Measurements from ENCODE around the gene ELOVL2. TPM values are rescaled to one million over a fixed set of nuclear protein-coding genes. Genes with fewer than 3 reads are reported as not detected.
A peak's percentile ranks its signal among the peaks of the same experiment; 100 is the strongest.

Gene ELOVL2
- total RNA-seq, 1 donor from 2014 or later, result 57.0 TPM

GRCh38 chr6:10956776-10957175, 87.3 kb downstream of the ELOVL2 start:
- H3K4me1 Mint-ChIP-seq (ENCODE audit: unreplicated experiment), result peaks cover 32% of the 10 kb centered on the region
- no peaks in the 10 kb centered on the region for H3K9me3 Mint-ChIP-seq (ENCODE audit: unreplicated experiment)
- peaks cover 9% of the 10 kb centered on the region for H3K36me3 Mint-ChIP-seq (ENCODE audit: unreplicated experiment)
- TF ChIP-seq, protein P1, sequence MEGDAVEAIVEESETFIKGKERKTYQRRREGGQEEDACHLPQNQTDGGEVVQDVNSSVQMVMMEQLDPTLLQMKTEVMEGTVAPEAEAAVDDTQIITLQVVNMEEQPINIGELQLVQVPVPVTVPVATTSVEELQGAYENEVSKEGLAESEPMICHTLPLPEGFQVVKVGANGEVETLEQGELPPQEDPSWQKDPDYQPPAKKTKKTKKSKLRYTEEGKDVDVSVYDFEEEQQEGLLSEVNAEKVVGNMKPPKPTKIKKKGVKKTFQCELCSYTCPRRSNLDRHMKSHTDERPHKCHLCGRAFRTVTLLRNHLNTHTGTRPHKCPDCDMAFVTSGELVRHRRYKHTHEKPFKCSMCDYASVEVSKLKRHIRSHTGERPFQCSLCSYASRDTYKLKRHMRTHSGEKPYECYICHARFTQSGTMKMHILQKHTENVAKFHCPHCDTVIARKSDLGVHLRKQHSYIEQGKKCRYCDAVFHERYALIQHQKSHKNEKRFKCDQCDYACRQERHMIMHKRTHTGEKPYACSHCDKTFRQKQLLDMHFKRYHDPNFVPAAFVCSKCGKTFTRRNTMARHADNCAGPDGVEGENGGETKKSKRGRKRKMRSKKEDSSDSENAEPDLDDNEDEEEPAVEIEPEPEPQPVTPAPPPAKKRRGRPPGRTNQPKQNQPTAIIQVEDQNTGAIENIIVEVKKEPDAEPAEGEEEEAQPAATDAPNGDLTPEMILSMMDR (IDR thresholded peaks at IDR 0.05), result no peak
- H3K4me3 Mint-ChIP-seq (ENCODE audit: unreplicated experiment), result no peak overlapping the region
- no peak overlapping the region for H3K27ac Mint-ChIP-seq (ENCODE audit: unreplicated experiment)
- no peaks in the 10 kb centered on the region for H3K27me3 Mint-ChIP-seq (ENCODE audit: unreplicated experiment)
- DNase-seq (ENCODE audit: extremely low spot score, unreplicated experiment), result no peak

DNA sequence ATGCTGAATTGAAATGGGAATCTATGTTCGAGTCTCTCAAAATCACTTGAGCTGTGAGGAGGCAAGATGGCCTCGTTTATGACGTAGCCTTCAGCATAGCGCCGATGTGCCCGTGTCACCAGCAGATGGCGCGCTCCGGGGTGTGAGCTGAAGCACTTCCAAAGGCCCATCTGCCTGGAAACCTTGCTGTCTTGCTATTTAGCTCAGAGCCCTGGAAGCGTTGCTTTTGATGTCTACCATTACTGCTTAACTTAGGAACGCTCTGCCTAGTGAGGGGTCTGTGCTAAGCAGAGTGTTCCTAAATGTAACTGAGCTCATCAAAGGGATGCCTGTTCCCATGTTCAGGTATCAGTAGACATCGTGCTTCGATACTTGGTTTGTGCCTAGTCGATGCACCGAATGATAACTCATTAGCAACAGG, 89.5 kb downstream of the ELOVL2 start:
- Mint-ChIP-seq H3K27ac (ENCODE audit: unreplicated experiment) (no peak overlapping the region), H3K4me1 (ENCODE audit: unreplicated experiment) (peaks cover 22% of the 10 kb centered on the region), H3K36me3 (ENCODE audit: unreplicated experiment) (peaks cover 9% of the 10 kb centered on the region), H3K9me3 (ENCODE audit: unreplicated experiment) (no peaks in the 10 kb centered on the region), H3K4me3 (ENCODE audit: unreplicated experiment) (no peak overlapping the region), H3K27me3 (ENCODE audit: unreplicated experiment) (no peaks in the 10 kb centered on the region)
- DNase-seq (ENCODE audit: extremely low spot score, unreplicated experiment), result peak; percentile 91
- TF ChIP-seq, protein P1 (IDR thresholded peaks at IDR 0.05), result peak; percentile 82

- no peak for DNase-seq (ENCODE audit: extremely low spot score, unreplicated experiment)
- Mint-ChIP-seq H3K4me3 (ENCODE audit: unreplicated experiment) (no peak overlapping the region), H3K36me3 (ENCODE audit: unreplicated experiment) (peaks cover 9% of the 10 kb centered on the region), H3K27ac (ENCODE audit: unreplicated experiment) (peak overlapping the region; percentile 82), H3K9me3 (ENCODE audit: unreplicated experiment) (peaks cover 16% of the 10 kb centered on the region), H3K4me1 (ENCODE audit: unreplicated experiment) (peaks cover 28% of the 10 kb centered on the region), H3K27me3 (ENCODE audit: unreplicated experiment) (no peaks in the 10 kb centered on the region)
- TF ChIP-seq, protein P1 (IDR thresholded peaks at IDR 0.05), result peak; percentile 82
Observed at GRCh38 chr6:10951675-10952282, 92.3 kb downstream of the ELOVL2 start.

DNA sequence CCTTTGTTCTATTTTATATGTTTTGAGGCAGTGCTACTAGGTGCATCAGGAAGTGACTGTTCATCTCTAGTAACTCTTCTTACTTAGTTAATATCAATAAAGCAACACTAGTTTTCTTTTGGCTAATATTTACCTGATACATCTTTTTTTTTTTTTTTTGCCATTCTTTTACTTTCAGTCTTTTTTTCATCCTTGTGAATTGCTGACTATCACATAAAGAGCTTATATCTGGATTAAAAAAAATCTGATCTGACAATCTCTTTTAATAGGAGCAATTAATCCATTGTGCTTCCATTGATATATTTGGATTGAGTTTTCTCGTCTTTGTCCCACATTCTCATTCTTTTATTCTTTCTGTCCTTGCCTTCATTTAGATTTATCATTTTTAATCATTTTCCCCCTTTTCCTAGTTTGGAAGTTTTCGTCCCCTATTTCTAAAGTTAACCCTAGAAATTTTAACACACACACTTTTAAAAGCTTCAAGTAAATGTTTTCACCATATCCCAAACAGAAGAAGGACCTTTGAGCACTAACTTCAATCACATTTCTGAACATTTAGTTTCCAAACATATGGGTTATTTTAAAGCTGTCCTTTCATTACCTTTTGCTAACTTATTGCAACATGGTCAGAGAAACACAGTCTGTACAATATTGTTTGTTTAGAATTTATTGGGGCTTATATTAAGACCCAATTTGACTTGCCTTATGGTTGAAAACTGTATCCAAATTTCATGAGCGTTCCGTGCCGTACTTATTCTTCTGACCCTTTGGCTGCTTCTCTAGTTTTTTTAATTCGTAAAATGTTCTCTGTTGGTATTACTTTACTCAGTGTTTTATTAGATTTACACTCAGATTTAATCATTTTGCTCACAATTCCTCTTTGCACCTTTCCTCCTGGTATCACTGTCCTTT, 94.3 kb downstream of the ELOVL2 start:
- H3K4me1 Mint-ChIP-seq (ENCODE audit: unreplicated experiment), result peaks cover 24% of the 10 kb centered on the region
- H3K36me3 Mint-ChIP-seq (ENCODE audit: unreplicated experiment), result peaks cover 15% of the 10 kb centered on the region

More for the DNA sequence above, 94.3 kb downstream of the ELOVL2 start:
- Mint-ChIP-seq H3K27ac (ENCODE audit: unreplicated experiment) (no peak overlapping the region), H3K4me3 (ENCODE audit: unreplicated experiment) (no peak overlapping the region), H3K9me3 (ENCODE audit: unreplicated experiment) (peaks cover 21% of the 10 kb centered on the region), H3K27me3 (ENCODE audit: unreplicated experiment) (no peaks in the 10 kb centered on the region)
- TF ChIP-seq, protein P1 (IDR thresholded peaks at IDR 0.05), result no peak
- DNase-seq (ENCODE audit: extremely low spot score, unreplicated experiment), result no peak

Data from osteocyte (in vitro differentiated cells).